Measurements from ENCODE around the gene FA2H.

- TF ChIP-seq CTCF (IDR thresholded peaks at IDR 0.05 in 4 of 5, conservative IDR thresholded peaks at IDR 0.05 in 1 of 5) = no peak
- TF ChIP-seq POLR2A (IDR thresholded peaks at IDR 0.05) = no peak
These were observed 15.8 kb downstream of the FA2H start for GRCh38 chr16:74758801-74759200.

Data from gastrocnemius medialis (tissue), 4 donors.